Right cardiac atrium (tissue), 5 donors: ENCODE measurements around the gene ECI1. TPM values are rescaled to one million over a fixed set of nuclear protein-coding genes. Genes with fewer than 3 reads are reported as not detected.
"Not testable (repeated sequence)": the region's sequence is repeated elsewhere in the genome, so short reads cannot be mapped to it uniquely, and the experiment has no call there.

Source experiments
- ATAC-seq, 2 donors: fragments of 200-7000 bp; cut with Tn5 transposase; one replicate each; pipeline versions ENCODE4 v1.8.0 to v1.9.1; 2020; ENCODE audit warnings: moderate library complexity in 2 of 2, mild to moderate bottlenecking in 1 of 2
- DNase-seq, 3 donors: peaks; one replicate each; pipeline ENCODE4 v3.0.0-alpha.2; 2020
- H3K27ac ChIP-seq: one replicate; pipeline ENCODE4 v1.5.1; 2013; ENCODE audit warnings: mild to moderate bottlenecking, low read length, control low read depth, moderate library complexity
- H3K27me3 ChIP-seq: one replicate; pipeline ENCODE4 v1.6.1; 2013; ENCODE audit not compliant: control insufficient read depth, insufficient read depth
- H3K4me1 ChIP-seq: one replicate; pipeline ENCODE4 v1.6.1; 2013; ENCODE audit warnings: low read length; ENCODE audit not compliant: control insufficient read depth, insufficient read depth
- H3K4me3 ChIP-seq: one replicate; pipeline ENCODE4 v1.5.1; 2013; ENCODE audit warnings: low read length, control low read depth
- H3K9me3 ChIP-seq: one replicate; pipeline ENCODE4 v1.6.1; 2013; ENCODE audit warnings: low read length; ENCODE audit not compliant: control insufficient read depth
- WGBS: extraction: QIAGEN DNeasy Blood & Tissue Kit; methylation state at CpG from one replicate; pipeline ENCODE4 v1.1.7; 2013; 5-methylcytosine and 5-hydroxymethylcytosine counted together
- intact Hi-C, 4 donors: fragments of 100-400 bp; cut with DNase I; formaldehyde crosslinking; loops; one replicate each; pipeline versions ENCODE4 v1.11.0 to v1.14.0; 2022 to 2023
- polyA plus RNA-seq: library from polyadenylated mRNA; stranded (reverse); fragments of 200-250 nt; gene quantifications from one replicate; pipeline ENCODE4 v1.2.3, GENCODE V29; 2013
- total RNA-seq, 4 donors: library from RNA; stranded (reverse); fragmentation: NEBNext Ultra II Directional; extraction: Animal tissue kit (Norgen Biotek cat#: 25700); gene quantifications; one replicate each; pipeline ENCODE4 v1.2.1, GENCODE V29; 2021
- donor health status: healthy with polysubstance abuse.
- donor health status: DM: no; HTN: yes; CAD: no.
- donor health status: DM: no; HTN: no; CAD: no.
- donor health status: DM: no; HTN: yes; CAD: no; lungs with severe emphysema.
- donor health status: DM: yes; HTN: yes; CAD: no.

Gene ECI1
- total and polyA plus RNA-seq, 5 donors = 110 to 166 (median 126) TPM

DNA sequence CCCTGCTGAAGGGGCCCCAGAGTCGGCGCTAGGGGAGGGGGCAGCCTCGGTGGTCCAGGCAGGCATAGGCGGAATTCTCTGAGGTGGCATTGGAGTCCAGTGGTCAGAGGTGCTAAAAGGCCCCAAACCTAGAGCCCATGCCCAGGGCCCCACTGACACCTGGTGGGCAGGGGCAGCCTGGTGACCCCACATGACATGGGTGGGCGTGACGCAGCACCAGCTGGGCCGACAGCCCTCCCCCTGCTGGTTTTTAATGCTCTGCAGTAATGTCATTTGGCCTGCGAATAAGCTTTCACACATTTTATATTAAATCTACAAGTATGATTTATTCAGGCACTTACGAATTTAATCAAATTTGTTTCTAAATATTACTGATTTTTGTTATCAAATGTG lies 18.7 kb upstream of the ECI1 start:
- H3K4me1 ChIP-seq = peaks cover 6% of the 10 kb centered on the region
- intact Hi-C loops = no loop called here

GRCh38 chr16:2267913-2268666 lies 16.7 kb upstream of the ECI1 start, which contains the start of gene RNPS1:
RNPS1 (minus strand) TSS chr16:2268126; CDS start chr16:2264643, 3,483 bp downstream.
- ATAC-seq (peak; percentile 98), DNase-seq (peak; percentile 97 to 99 (median 99))
- under 1% methylated on average over 88 of the region's 88 CpGs for WGBS
- peaks cover 6% of the 10 kb centered on the region for H3K4me1 ChIP-seq
- peak within 1 kb of the TSS; percentile 76 for H3K4me3 ChIP-seq
- peak within 1 kb of the TSS; percentile 98 for H3K27ac ChIP-seq
- intact Hi-C loops = no loop called here
- H3K27me3 ChIP-seq = no peaks in the 10 kb centered on the region
- H3K9me3 ChIP-seq = no peaks in the 10 kb centered on the region

More for the DNA sequence above, 18.7 kb upstream of the ECI1 start:
- 88% methylated on average over 9 of the region's 9 CpGs for WGBS
- Histone ChIP-seq H3K4me3 (no peak overlapping the region), H3K9me3 (no peaks in the 10 kb centered on the region), H3K27me3 (no peaks in the 10 kb centered on the region), H3K27ac (no peak overlapping the region)
- DNase-seq = peak in 2 of 3 donors; percentile 23 to 45
- no peak for ATAC-seq

DNA sequence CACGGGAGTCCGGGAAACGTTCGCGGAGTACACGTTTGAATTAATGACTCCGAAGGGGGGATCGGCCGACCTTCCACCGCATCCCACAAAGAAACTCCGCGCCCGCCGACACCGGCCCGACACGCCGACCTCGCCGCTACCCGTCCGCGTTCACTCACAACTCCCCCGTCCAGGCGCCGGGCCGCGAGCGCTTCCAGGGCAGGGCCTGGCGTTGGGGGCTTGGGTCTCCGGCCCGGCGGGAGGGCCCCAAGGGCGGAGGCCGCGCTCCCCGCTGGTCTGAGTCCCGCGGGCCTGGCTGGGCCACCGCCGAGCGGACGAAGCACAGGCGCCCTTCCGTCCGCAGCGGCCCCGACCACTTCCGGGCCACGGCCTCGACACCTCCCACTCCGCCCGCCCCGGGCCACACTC lies 16.1 kb upstream of the ECI1 start:
- ATAC-seq = peak; percentile 90
- H3K4me1 ChIP-seq, H3K9me3 ChIP-seq, H3K27me3 ChIP-seq, DNase-seq, intact Hi-C loops: not testable (repeated sequence)
- Histone ChIP-seq H3K4me3 (peak overlapping the region; percentile 76), H3K27ac (peak overlapping the region; percentile 68)
- under 1% methylated on average over 53 of the region's 54 CpGs for WGBS

DNA sequence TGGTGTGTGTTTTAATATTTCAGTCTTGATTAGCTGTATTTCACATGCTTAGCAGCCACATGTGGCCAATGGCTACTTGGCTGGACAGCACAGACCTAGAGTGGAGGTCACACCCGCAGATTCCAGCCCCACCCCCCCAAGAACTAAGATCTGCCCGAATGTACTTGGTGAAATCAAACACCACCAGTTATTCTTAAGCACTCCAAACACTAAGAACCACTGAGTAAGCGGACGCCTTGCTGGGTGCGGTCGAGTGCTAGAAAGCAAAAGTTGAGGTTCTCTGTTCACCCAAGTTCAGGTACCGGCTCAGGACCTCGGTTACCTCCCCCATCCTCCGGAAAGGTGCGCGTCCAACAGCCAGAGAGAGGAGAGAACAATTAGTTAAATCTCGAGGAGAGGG lies 15.5 kb upstream of the ECI1 start:
- H3K4me1 ChIP-seq, intact Hi-C loops, H3K9me3 ChIP-seq, ATAC-seq, H3K27me3 ChIP-seq, H3K27ac ChIP-seq: not testable (repeated sequence)
- H3K4me3 ChIP-seq = peak overlapping the region; percentile 76
- 4% methylated on average over 11 of the region's 12 CpGs for whole genome bisulfite sequencing
- DNase-seq = peak in 2 of 3 donors; percentile 6 to 26

- H3K4me3 ChIP-seq, H3K27ac ChIP-seq, H3K9me3 ChIP-seq, H3K27me3 ChIP-seq, intact Hi-C loops, H3K4me1 ChIP-seq, ATAC-seq: not testable (repeated sequence)
- peak in 2 of 3 donors; percentile 2 to 37 for DNase-seq
- 84% methylated on average over 14 of the region's 14 CpGs for WGBS
These were observed 11.6 kb upstream of the ECI1 start for GRCh38 chr16:2263026-2263425.

GRCh38 chr16:2260250-2260649 lies 8.9 kb upstream of the ECI1 start:
- WGBS = 95% methylated on average over 8 of the region's 8 CpGs
- H3K27ac ChIP-seq = no peak overlapping the region
- no peaks in the 10 kb centered on the region for H3K4me1 ChIP-seq
- no peak for ATAC-seq
- H3K4me3 ChIP-seq = no peak overlapping the region
- intact Hi-C loops = no loop called here
- peak in 1 of 3 donors; percentile 5 for DNase-seq
- no peaks in the 10 kb centered on the region for H3K9me3 ChIP-seq
- H3K27me3 ChIP-seq = no peaks in the 10 kb centered on the region

- intact Hi-C loops, H3K27me3 ChIP-seq, H3K27ac ChIP-seq, ATAC-seq, H3K4me1 ChIP-seq, H3K9me3 ChIP-seq, H3K4me3 ChIP-seq: not testable (repeated sequence)
- 94% methylated on average over 7 of the region's 7 CpGs for WGBS
- DNase-seq = peak; percentile 2 to 7 (median 3)
These were observed 7.1 kb upstream of the ECI1 start for GRCh38 chr16:2258530-2258929.

GRCh38 chr16:2257726-2258125 lies 6.3 kb upstream of the ECI1 start:
- Histone ChIP-seq H3K27me3 (no peaks in the 10 kb centered on the region), H3K27ac (no peak overlapping the region), H3K4me1 (no peaks in the 10 kb centered on the region), H3K4me3 (no peak overlapping the region), H3K9me3 (no peaks in the 10 kb centered on the region)
- WGBS = 88% methylated on average over 6 of the region's 6 CpGs
- peak in 1 of 3 donors; percentile 31 for DNase-seq
- intact Hi-C loops = no loop called here
- no peak for ATAC-seq

DNA sequence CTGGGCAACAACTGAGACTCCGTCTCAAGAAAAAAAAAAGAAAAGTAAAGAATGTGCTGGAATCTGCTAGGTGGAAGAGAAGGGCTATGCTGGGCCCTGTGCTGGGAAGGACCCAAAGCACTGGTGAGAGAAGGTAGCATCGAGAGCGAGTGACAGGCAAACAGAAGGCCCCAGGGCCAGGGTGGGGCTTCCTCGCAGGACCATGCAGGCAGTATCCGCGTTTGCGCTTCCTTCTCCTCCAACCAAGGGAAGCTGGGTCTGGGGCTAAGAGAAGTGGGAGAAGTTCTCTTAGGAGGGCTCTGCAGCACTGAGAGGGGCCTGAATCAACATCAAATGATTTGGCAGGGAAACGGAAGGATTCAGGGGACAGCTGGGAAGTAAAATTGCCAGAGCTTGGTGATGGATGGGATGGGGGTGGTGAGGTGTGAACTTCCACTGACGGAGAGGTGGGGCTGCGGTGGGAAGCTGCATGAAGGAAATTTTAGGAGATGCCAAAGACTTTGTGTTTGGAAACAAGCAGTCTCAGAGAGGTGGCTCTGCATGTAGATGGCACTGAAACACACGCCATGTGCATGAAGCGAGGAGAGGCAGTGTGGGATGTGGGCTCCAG lies 5.2 kb upstream of the ECI1 start:
- H3K4me1 ChIP-seq = no peaks in the 10 kb centered on the region
- H3K27ac ChIP-seq = no peak overlapping the region
- 86% methylated on average over 12 of the region's 12 CpGs for WGBS
- H3K9me3 ChIP-seq = no peaks in the 10 kb centered on the region
- H3K27me3 ChIP-seq = no peaks in the 10 kb centered on the region
- H3K4me3 ChIP-seq = no peak overlapping the region
- intact Hi-C loops = no loop called here
- ATAC-seq (no peak), DNase-seq (peak in 1 of 3 donors; percentile 5)

DNA sequence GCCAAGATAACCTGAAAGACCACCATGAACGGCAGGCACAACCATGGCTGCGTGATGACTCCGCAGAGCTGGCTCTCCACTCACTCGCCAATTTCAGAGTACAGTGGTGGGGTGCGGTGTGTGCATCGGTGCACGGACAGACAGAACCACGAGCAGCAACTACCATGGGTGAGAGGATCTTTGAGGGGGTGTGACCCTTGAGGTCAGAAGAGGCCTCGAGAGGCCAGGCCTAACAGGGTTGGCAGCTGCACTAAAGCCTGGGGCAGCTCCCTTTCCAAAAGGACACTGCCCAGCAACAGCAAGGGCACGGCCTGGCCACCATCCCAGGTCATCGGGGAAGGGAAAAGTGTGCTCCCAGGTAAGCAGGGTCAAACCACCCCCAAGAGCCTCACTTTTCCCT lies 1.9 kb upstream of the ECI1 start:
- ATAC-seq = no peak
- Histone ChIP-seq H3K4me3 (no peak overlapping the region), H3K4me1 (peaks cover 3% of the 10 kb centered on the region), H3K27ac (no peak overlapping the region), H3K27me3 (no peaks in the 10 kb centered on the region), H3K9me3 (no peaks in the 10 kb centered on the region)
- intact Hi-C loops = no loop called here
- DNase-seq = peak in 2 of 3 donors; percentile 35 to 43
- 86% methylated on average over 11 of the region's 11 CpGs for WGBS

GRCh38 chr16:2252806-2253148 lies 1.4 kb upstream of the ECI1 start:
- H3K27ac ChIP-seq = no peak overlapping the region
- WGBS = 96% methylated on average over 7 of the region's 7 CpGs
- peak in 2 of 3 donors; percentile 0 to 5 for DNase-seq

More at GRCh38 chr16:2252806-2253148, 1.4 kb upstream of the ECI1 start:
- no peaks in the 10 kb centered on the region for H3K9me3 ChIP-seq
- no peaks in the 10 kb centered on the region for H3K27me3 ChIP-seq
- ATAC-seq = no peak
- peaks cover 3% of the 10 kb centered on the region for H3K4me1 ChIP-seq
- H3K4me3 ChIP-seq = no peak overlapping the region
- intact Hi-C loops = no loop called here
